ENCODE data around the gene PFN1. TPM values are rescaled to one million over a fixed set of nuclear protein-coding genes. Genes with fewer than 3 reads are reported as not detected.
A peak's percentile ranks its signal among the peaks of the same experiment; 100 is the strongest.

Gene PFN1
- total and polyA plus RNA-seq, 9 of the 15 experiments (the other 6 are each of a cell fraction or from before 2014, with no cell fraction given): 60.5 to 1,479 (median 456) TPM

DNA sequence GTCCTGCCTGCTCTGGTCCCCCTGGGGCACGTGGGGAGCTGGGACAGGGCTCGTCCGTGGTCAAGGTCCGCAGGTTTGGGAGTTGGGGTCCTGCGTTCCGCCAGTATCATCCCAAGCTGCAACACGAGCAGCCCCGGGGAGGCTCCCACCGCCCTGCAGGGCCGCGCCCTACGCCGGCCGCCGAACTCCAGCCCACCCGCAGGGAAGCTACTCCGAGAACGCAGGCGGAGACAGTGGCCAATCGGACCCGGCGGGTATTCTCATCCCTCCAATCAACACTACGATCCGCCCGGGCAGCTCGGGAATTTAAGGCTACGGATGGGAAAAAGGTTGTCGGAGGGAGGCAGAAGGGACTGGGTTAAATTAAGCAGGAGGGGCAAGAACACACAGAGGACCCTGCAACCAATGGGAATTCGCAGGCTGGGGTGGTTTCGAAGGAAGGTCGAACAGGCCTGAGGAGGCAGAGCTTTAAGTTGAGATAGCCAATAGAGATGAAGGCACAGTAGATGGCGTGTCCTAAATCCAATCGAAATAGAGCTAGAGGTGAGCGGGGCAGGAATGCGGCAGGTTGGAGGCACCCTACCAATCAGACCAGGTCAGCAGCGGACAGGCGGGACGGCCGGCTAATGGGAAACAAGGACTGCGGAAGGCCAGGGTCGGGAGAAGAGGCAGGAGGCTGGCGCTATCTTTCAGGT is 18.7 kb upstream of the PFN1 start (continued):
- TF ChIP-seq NUFIP1 (IDR thresholded peaks at IDR 0.05; ENCODE audit: partially characterized antibody) (no peak), CREB1 (IDR thresholded peaks at IDR 0.05) (no peak), CREB1 (CRISPR knock-in tag; IDR thresholded peaks at IDR 0.05) (peak; percentile 67; the same call in 1 of the 2 replicates), HLTF (IDR thresholded peaks at IDR 0.05) (no peak), CBX8 (IDR thresholded peaks at IDR 0.05; ENCODE audit: borderline replicate concordance, extremely low read depth, low read depth, low read length, poor library complexity, severe bottlenecking) (no peak), ZFP36 (IDR thresholded peaks at IDR 0.05; ENCODE audit: low read depth, low read length, partially characterized antibody) (no peak), ZNF444 (CRISPR knock-in tag; IDR thresholded peaks at IDR 0.05) (no peak), MYBL2 (IDR thresholded peaks at IDR 0.05; ENCODE audit: low read depth) (no peak), MYBL2 (CRISPR knock-in tag; IDR thresholded peaks at IDR 0.05; ENCODE audit: borderline replicate concordance) (no peak), GABPA (tag; conservative IDR thresholded peaks at IDR 0.05; ENCODE audit: low read depth) (no peak), ZC3H4 (CRISPR knock-in tag; IDR thresholded peaks at IDR 0.05; ENCODE audit: borderline replicate concordance) (no peak), PHB2 (IDR thresholded peaks at IDR 0.05; ENCODE audit: low read depth) (no peak), NCOA2 (IDR thresholded peaks at IDR 0.05; ENCODE audit: partially characterized antibody in 2 of 2) (no peak), ZNF354B (CRISPR knock-in tag; IDR thresholded peaks at IDR 0.05) (no peak), POLR2G (IDR thresholded peaks at IDR 0.05; ENCODE audit: low read depth, low read length) (peak; percentile 82), HNRNPUL1 (IDR thresholded peaks at IDR 0.05; ENCODE audit: low read length) (no peak), PRMT5 (CRISPR knock-in tag; IDR thresholded peaks at IDR 0.05) (no peak), ELF1 (tag; IDR thresholded peaks at IDR 0.05) (no peak), C11orf30 (IDR thresholded peaks at IDR 0.05; ENCODE audit: low read depth) (no peak), ZC3H8 (IDR thresholded peaks at IDR 0.05) (no peak)
- TF ChIP-seq, protein P1, sequence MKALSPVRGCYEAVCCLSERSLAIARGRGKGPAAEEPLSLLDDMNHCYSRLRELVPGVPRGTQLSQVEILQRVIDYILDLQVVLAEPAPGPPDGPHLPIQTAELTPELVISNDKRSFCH (CRISPR knock-in tag; IDR thresholded peaks at IDR 0.05): no peak
- TF ChIP-seq, protein P1 (tag; IDR thresholded peaks at IDR 0.05): peak; percentile 70; the same call in 1 of the 2 replicates
- TF ChIP-seq, protein P2, sequence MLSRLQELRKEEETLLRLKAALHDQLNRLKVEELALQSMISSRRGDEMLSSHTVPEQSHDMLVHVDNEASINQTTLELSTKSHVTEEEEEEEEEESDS (CRISPR knock-in tag; IDR thresholded peaks at IDR 0.05): no peak
- TF ChIP-seq, protein P3, sequence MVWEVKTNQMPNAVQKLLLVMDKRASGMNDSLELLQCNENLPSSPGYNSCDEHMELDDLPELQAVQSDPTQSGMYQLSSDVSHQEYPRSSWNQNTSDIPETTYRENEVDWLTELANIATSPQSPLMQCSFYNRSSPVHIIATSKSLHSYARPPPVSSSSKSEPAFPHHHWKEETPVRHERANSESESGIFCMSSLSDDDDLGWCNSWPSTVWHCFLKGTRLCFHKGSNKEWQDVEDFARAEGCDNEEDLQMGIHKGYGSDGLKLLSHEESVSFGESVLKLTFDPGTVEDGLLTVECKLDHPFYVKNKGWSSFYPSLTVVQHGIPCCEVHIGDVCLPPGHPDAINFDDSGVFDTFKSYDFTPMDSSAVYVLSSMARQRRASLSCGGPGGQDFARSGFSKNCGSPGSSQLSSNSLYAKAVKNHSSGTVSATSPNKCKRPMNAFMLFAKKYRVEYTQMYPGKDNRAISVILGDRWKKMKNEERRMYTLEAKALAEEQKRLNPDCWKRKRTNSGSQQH (CRISPR knock-in tag; IDR thresholded peaks at IDR 0.05): no peak
